HFFc6 (cell line): Measurements from ENCODE around the gene HMOX2. TPM values are rescaled to one million over a fixed set of nuclear protein-coding genes. Genes with fewer than 3 reads are reported as not detected.

Experiments used
- DNase-seq: peaks from one replicate; pipeline ENCODE4 v3.0.0-alpha.2; 2018
- H3K27ac Mint-ChIP-seq: 2 replicates; pipeline ENCODE4 v1.8.0; 2020; ENCODE audit warnings: mild to moderate bottlenecking, mixed read lengths
- H3K27me3 Mint-ChIP-seq: 2 replicates; pipeline ENCODE4 v1.8.0; 2021; ENCODE audit warnings: mild to moderate bottlenecking, moderate library complexity, mixed read lengths; ENCODE audit not compliant: insufficient read depth
- H3K36me3 Mint-ChIP-seq: 2 replicates; pipeline ENCODE4 v1.8.0; 2021; ENCODE audit warnings: low read depth, mixed read lengths
- H3K4me1 Mint-ChIP-seq: 2 replicates; pipeline ENCODE4 v1.8.0; 2020; ENCODE audit warnings: low read depth, mixed read lengths
- H3K4me3 Mint-ChIP-seq: 2 replicates; pipeline ENCODE4 v1.8.0; 2020; ENCODE audit warnings: mild to moderate bottlenecking, moderate library complexity, mixed read lengths
- H3K9me3 Mint-ChIP-seq: 2 replicates; pipeline ENCODE4 v1.8.0; 2020; ENCODE audit warnings: mild to moderate bottlenecking, mixed read lengths
- CTCF ChIP-seq: fragments of 200-600 bp; sonication (generic); IDR thresholded peaks from 2 replicates; pipeline ENCODE4 v1.5.0; 2021; ENCODE audit warnings: antibody characterized with exemption, mild to moderate bottlenecking
- long read RNA-seq: library from polyadenylated mRNA; unstranded; transcript quantifications from one replicate; pipeline ENCODE4 v2.0.0, GENCODE V29; 2019
- total RNA-seq, 6 experiments: library from RNA; stranded (reverse); fragmentation: NEBNext Ultra II Directional; extraction: Animal tissue kit (Norgen Biotek cat#: 25700); gene quantifications; 2 replicates in 1 of 6; 3 replicates in 5 of 6; pipeline ENCODE4 v1.2.3, GENCODE V29; 2021

The HMOX2 gene, protein sequence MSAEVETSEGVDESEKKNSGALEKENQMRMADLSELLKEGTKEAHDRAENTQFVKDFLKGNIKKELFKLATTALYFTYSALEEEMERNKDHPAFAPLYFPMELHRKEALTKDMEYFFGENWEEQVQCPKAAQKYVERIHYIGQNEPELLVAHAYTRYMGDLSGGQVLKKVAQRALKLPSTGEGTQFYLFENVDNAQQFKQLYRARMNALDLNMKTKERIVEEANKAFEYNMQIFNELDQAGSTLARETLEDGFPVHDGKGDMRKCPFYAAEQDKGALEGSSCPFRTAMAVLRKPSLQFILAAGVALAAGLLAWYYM
- total RNA-seq: 10 to 100 TPM; 45.2 to 60.5 (median 54.9) TPM
- long read RNA-seq, transcript HMOX2-208 (6 exons, 2,147 nt): major isoform, 68 of 89 reads
- long read RNA-seq, transcript HMOX2-205 (7 exons, 1,797 nt): minor isoform, 6 of 89 reads
- long read RNA-seq, partial matches to known transcripts: 4 of 89 reads
- long read RNA-seq, other reads (novel, unspliced or antisense): 10 of 89 reads

- Mint-ChIP-seq H3K27me3 (no peaks in the 10 kb centered on the region; the same call in none of the 2 replicates), H3K4me3 (peak within 1 kb of the TSS; percentile 90), H3K9me3 (peaks cover 9% of the 10 kb centered on the region), H3K27ac (peak within 1 kb of the TSS; percentile 67), H3K36me3 (peaks cover 16% of the 10 kb centered on the region), H3K4me1 (peaks cover 26% of the 10 kb centered on the region)
- DNase-seq: peak; percentile 84
- peak; percentile 48 for TF ChIP-seq CTCF
Observed at GRCh38 chr16:4475880-4476788, at the start of gene HMOX2. HMOX2 (plus strand) TSS chr16:4476398; CDS start chr16:4505525, 29,127 bp downstream.

- no peak for TF ChIP-seq CTCF
- Mint-ChIP-seq H3K4me1 (peaks cover 27% of the 10 kb centered on the region), H3K36me3 (peaks cover 28% of the 10 kb centered on the region), H3K27ac (peak overlapping the region; percentile 100), H3K27me3 (peaks cover 3% of the 10 kb centered on the region), H3K4me3 (peak overlapping the region; percentile 100), H3K9me3 (no peaks in the 10 kb centered on the region)
- DNase-seq: no peak
Observed at GRCh38 chr16:4426722-4427372, 49.4 kb upstream of the HMOX2 start.

DNA sequence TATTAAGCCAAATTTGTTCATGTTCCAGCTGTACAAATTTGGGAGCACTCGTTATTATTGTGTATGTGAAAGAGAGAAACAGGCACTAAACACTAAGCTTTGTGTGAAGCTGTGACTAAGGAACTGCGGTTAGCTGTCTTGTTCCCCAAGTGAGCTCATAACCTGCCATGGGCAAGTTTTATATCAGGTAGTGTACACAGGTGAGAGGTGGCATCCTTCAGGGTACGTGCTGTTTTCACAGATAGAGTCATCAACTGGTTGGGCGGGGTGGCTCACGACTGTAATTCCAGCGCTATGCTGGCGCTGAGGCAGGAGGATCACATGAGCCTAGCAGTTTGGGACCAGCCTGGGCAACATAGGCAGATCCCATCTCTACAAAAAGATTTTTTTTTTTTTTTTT lies 47.7 kb upstream of the HMOX2 start:
- Mint-ChIP-seq H3K36me3 (peaks cover 35% of the 10 kb centered on the region), H3K9me3 (no peaks in the 10 kb centered on the region)

GRCh38 chr16:4431023-4431422 lies 45.2 kb upstream of the HMOX2 start:
- DNase-seq: no peak
- no peaks in the 10 kb centered on the region for H3K9me3 Mint-ChIP-seq
- TF ChIP-seq CTCF: no peak
- H3K4me1 Mint-ChIP-seq: peaks cover 29% of the 10 kb centered on the region
- no peak overlapping the region for H3K27ac Mint-ChIP-seq
- peaks cover 3% of the 10 kb centered on the region; the same call in 1 of the 2 replicates for H3K27me3 Mint-ChIP-seq
- H3K4me3 Mint-ChIP-seq: no peak overlapping the region
- peaks cover 50% of the 10 kb centered on the region for H3K36me3 Mint-ChIP-seq

More for the DNA sequence above, 47.7 kb upstream of the HMOX2 start:
- 0 out of 2 replicates have a peak overlapping the region, but pooled peaks have one; percentile 13 for H3K4me3 Mint-ChIP-seq
- H3K27ac Mint-ChIP-seq: no peak overlapping the region
- peaks cover 27% of the 10 kb centered on the region for H3K4me1 Mint-ChIP-seq
- DNase-seq: no peak
- H3K27me3 Mint-ChIP-seq: peaks cover 3% of the 10 kb centered on the region
- TF ChIP-seq CTCF: no peak

DNA sequence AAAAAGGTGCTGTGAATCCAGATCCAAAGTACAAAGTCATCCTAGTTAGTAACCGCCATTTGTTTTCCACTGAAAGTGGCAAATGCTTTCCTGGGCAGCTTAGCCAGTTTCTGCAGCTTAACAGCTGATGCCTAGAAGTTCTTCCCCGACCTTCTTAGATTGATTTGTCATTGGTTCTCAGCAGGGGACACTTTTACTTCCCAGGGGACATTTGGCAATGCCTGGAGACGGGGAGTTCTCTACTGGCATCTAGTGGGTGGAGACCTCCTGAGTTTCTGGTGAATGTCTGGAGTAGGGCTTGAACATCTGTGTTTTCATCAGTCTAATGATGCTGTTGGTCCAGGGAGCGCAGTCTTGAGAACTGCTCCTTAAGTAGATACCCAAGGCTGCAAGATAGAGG lies 43.0 kb upstream of the HMOX2 start:
- H3K4me1 Mint-ChIP-seq: peaks cover 16% of the 10 kb centered on the region
- no peak for TF ChIP-seq CTCF
- no peak for DNase-seq
- H3K27ac Mint-ChIP-seq: no peak overlapping the region
- no peak overlapping the region for H3K4me3 Mint-ChIP-seq
- H3K27me3 Mint-ChIP-seq: peaks cover 3% of the 10 kb centered on the region; the same call in 1 of the 2 replicates
- peaks cover 38% of the 10 kb centered on the region for H3K36me3 Mint-ChIP-seq
- H3K9me3 Mint-ChIP-seq: no peaks in the 10 kb centered on the region
